ENCODE measurements around the gene OVOL1. TPM values are rescaled to one million over a fixed set of nuclear protein-coding genes. Genes with fewer than 3 reads are reported as not detected.
"Not testable (repeated sequence)": the region's sequence is repeated elsewhere in the genome, so short reads cannot be mapped to it uniquely, and the experiment has no call there.

OVOL1 gene
- polyA plus RNA-seq, 3 donors, result 0.08 TPM; not detected in 2

- H3K4me2 ChIP-seq (replicated peaks; ENCODE audit: extremely low read depth, low read length, poor library complexity, severe bottlenecking), result no peak overlapping the region
- no peaks in the 10 kb centered on the region for H3K9me3 ChIP-seq (replicated peaks in 1 of 2; ENCODE audit: control insufficient read depth in 1 of 2, insufficient read depth in 1 of 2, low read length in 2 of 2)
- no peak for TF ChIP-seq CTCF (IDR thresholded peaks at IDR 0.05)
- H3K4me1 Mint-ChIP-seq, result peaks cover 13% of the 10 kb centered on the region
- H4K20me1 ChIP-seq (ENCODE audit: insufficient read depth, low read length), result no peaks in the 10 kb centered on the region
- WGBS (ENCODE audit: insufficient coverage), result 87% methylated on average over 3 of the region's 8 CpGs
- H3K36me3 ChIP-seq (replicated peaks in 1 of 2; ENCODE audit: control insufficient read depth in 1 of 2, insufficient read depth in 2 of 2, low read length in 2 of 2), result no peaks in the 10 kb centered on the region
- H3K4me3 Mint-ChIP-seq, result no peak overlapping the region
- H3K27me3 ChIP-seq (ENCODE audit: control insufficient read depth in 2 of 2, insufficient read depth in 2 of 2, low read length in 2 of 2), result peaks cover 2 to 3% of the 10 kb centered on the region in 2 donors
- H3K27me3 Mint-ChIP-seq (ENCODE audit: low read depth in 3 of 3), result peaks cover 4 to 11% (median 10%) of the 10 kb centered on the region in 3 donors
- no peaks in the 10 kb centered on the region for H3K36me3 Mint-ChIP-seq
- H3K27ac ChIP-seq (ENCODE audit: low read depth in 1 of 2, low read length in 2 of 2), result no peak overlapping the region
- H3K27ac Mint-ChIP-seq, result no peak overlapping the region
- no peak overlapping the region for H3K9ac ChIP-seq (ENCODE audit: insufficient read depth, low read length, poor library complexity, severe bottlenecking)
- H3K4me3 ChIP-seq (replicated peaks in 1 of 3; ENCODE audit: low read depth in 2 of 3, low read length in 3 of 3), result no peak overlapping the region
- H3K4me1 ChIP-seq (ENCODE audit: control insufficient read depth in 1 of 2, insufficient read depth in 2 of 2, low read length in 2 of 2), result peaks cover 0 to 3% of the 10 kb centered on the region in 2 donors
- H2AFZ ChIP-seq (ENCODE audit: insufficient read depth, low read depth, low read length, poor library complexity, severe bottlenecking), result peak overlapping the region; percentile 11
- H3K79me2 ChIP-seq (ENCODE audit: insufficient read depth, low read length), result no peaks in the 10 kb centered on the region
- peaks cover 0 to 2% (median 0%) of the 10 kb centered on the region in 7 donors for H3K9me3 Mint-ChIP-seq
- DNase-seq, result no peak
- intact Hi-C loops (cut with micrococcal nuclease), result no loop called here
These were observed 40.3 kb downstream of the OVOL1 start for GRCh38 chr11:65826984-65827735.

- intact Hi-C loops (cut with micrococcal nuclease), result no loop called here
- no peak overlapping the region for H2AFZ ChIP-seq (ENCODE audit: insufficient read depth, low read depth, low read length, poor library complexity, severe bottlenecking)
- no peaks in the 10 kb centered on the region for H4K20me1 ChIP-seq (ENCODE audit: insufficient read depth, low read length)
- DNase-seq, result no peak
- peaks cover 2 to 5% of the 10 kb centered on the region in 2 donors for H3K27me3 ChIP-seq (ENCODE audit: control insufficient read depth in 2 of 2, insufficient read depth in 2 of 2, low read length in 2 of 2)
- H3K9ac ChIP-seq (ENCODE audit: insufficient read depth, low read length, poor library complexity, severe bottlenecking), result no peak overlapping the region
- no peaks in the 10 kb centered on the region for H3K9me3 ChIP-seq (replicated peaks in 1 of 2; ENCODE audit: control insufficient read depth in 1 of 2, insufficient read depth in 1 of 2, low read length in 2 of 2)
- Mint-ChIP-seq H3K36me3 (no peaks in the 10 kb centered on the region), H3K4me1 (peaks cover 20% of the 10 kb centered on the region), H3K27ac (no peak overlapping the region), H3K4me3 (no peak overlapping the region), H3K9me3 (peaks cover 0 to 7% (median 1%) of the 10 kb centered on the region in 7 donors), H3K27me3 (ENCODE audit: low read depth in 3 of 3) (peaks cover 12 to 19% (median 16%) of the 10 kb centered on the region in 3 donors)
- 86% methylated on average over 1 of the region's 4 CpGs for WGBS (ENCODE audit: insufficient coverage)
- H3K27ac ChIP-seq (ENCODE audit: low read depth in 1 of 2, low read length in 2 of 2), result no peak overlapping the region
- no peak for TF ChIP-seq CTCF (IDR thresholded peaks at IDR 0.05)
- no peak overlapping the region for H3K4me2 ChIP-seq (replicated peaks; ENCODE audit: extremely low read depth, low read length, poor library complexity, severe bottlenecking)
- H3K4me3 ChIP-seq (replicated peaks in 1 of 3; ENCODE audit: low read depth in 2 of 3, low read length in 3 of 3), result no peak overlapping the region
- peaks cover 17 to 18% of the 10 kb centered on the region in 2 donors for H3K4me1 ChIP-seq (ENCODE audit: control insufficient read depth in 1 of 2, insufficient read depth in 2 of 2, low read length in 2 of 2)
- no peaks in the 10 kb centered on the region for H3K36me3 ChIP-seq (replicated peaks in 1 of 2; ENCODE audit: control insufficient read depth in 1 of 2, insufficient read depth in 2 of 2, low read length in 2 of 2)
- no peaks in the 10 kb centered on the region for H3K79me2 ChIP-seq (ENCODE audit: insufficient read depth, low read length)
These were observed 42.6 kb downstream of the OVOL1 start for GRCh38 chr11:65829459-65829858.

- H3K4me1 ChIP-seq (ENCODE audit: control insufficient read depth in 1 of 2, insufficient read depth in 2 of 2, low read length in 2 of 2), result peaks cover 19% of the 10 kb centered on the region in 2 donors
- H3K27ac Mint-ChIP-seq; H3K9me3 Mint-ChIP-seq; H3K79me2 ChIP-seq (ENCODE audit: insufficient read depth, low read length); DNase-seq; H4K20me1 ChIP-seq (ENCODE audit: insufficient read depth, low read length); H3K27me3 ChIP-seq (ENCODE audit: control insufficient read depth in 2 of 2, insufficient read depth in 2 of 2, low read length in 2 of 2); H3K9ac ChIP-seq (ENCODE audit: insufficient read depth, low read length, poor library complexity, severe bottlenecking); intact Hi-C loops (cut with micrococcal nuclease); H3K27ac ChIP-seq (ENCODE audit: low read depth in 1 of 2, low read length in 2 of 2); H3K4me2 ChIP-seq (replicated peaks; ENCODE audit: extremely low read depth, low read length, poor library complexity, severe bottlenecking); H2AFZ ChIP-seq (ENCODE audit: insufficient read depth, low read depth, low read length, poor library complexity, severe bottlenecking); H3K36me3 ChIP-seq (replicated peaks in 1 of 2; ENCODE audit: control insufficient read depth in 1 of 2, insufficient read depth in 2 of 2, low read length in 2 of 2); H3K36me3 Mint-ChIP-seq; H3K9me3 ChIP-seq (replicated peaks in 1 of 2; ENCODE audit: control insufficient read depth in 1 of 2, insufficient read depth in 1 of 2, low read length in 2 of 2); H3K4me3 ChIP-seq (replicated peaks in 1 of 3; ENCODE audit: low read depth in 2 of 3, low read length in 3 of 3): not testable (repeated sequence)
- Mint-ChIP-seq H3K4me1 (peaks cover 20% of the 10 kb centered on the region), H3K27me3 (ENCODE audit: low read depth in 3 of 3) (peaks cover 10 to 19% (median 16%) of the 10 kb centered on the region in 3 donors), H3K4me3 (peak overlapping the region in 1 of 2 donors; percentile 49)
These were observed 45.4 kb downstream of the OVOL1 start for GRCh38 chr11:65832231-65832630.
